HCT116 (cell line): ENCODE results near the gene RUBCN. TPM values are rescaled to one million over a fixed set of nuclear protein-coding genes. Genes with fewer than 3 reads are reported as not detected.

ENCODE experiments used
- ATAC-seq: fragments of 200-7000 bp; cut with Tn5 transposase; 2 replicates; pipeline ENCODE4 v1.9.1; 2020; ENCODE audit warnings: mild to moderate bottlenecking, moderate library complexity
- BruUV-seq: library from RNA; stranded (reverse); fragments of 400-500 nt; replicated peaks from 2 replicates; lab custom pipeline; 2021; lab: Mats Ljungman, UMichigan
- CTCF ChIA-PET: fragments of 300-600 bp; sonication (Branson Sonifier 250); formaldehyde crosslinking; loops from one replicate; lab custom pipeline; 2021; ENCODE audit warnings: antibody characterized with exemption; lab: Charles Lee
- POLR2A ChIA-PET: fragments of 300-600, 350-600 bp; sonication (Branson Sonifier 250); formaldehyde crosslinking; loops from one replicate; lab custom pipeline; 2021; ENCODE audit warnings: antibody characterized with exemption; lab: Charles Lee
- RAD21 ChIA-PET, 2 experiments: fragments of 300-600 bp; sonication (Branson Sonifier 250); formaldehyde crosslinking; loops; one replicate each; lab custom pipeline; 2023; ENCODE audit warnings: low total read pairs in 2 of 2; ENCODE audit not compliant: uncharacterized antibody in 2 of 2, unreplicated experiment in 2 of 2, low non-redundant PET in 1 of 2; lab: Charles Lee
- DNase-seq: peaks from one replicate; pipeline ENCODE4 v3.0.0-alpha.2; 2010; ENCODE audit warnings: low read depth, low spot score
- H2AFZ ChIP-seq: fragments of 200-600 bp; shearing (Covaris generic), sonication (generic); 2 replicates; pipeline ENCODE4 v1.6.1; 2017; ENCODE audit warnings: low read depth, mixed run types, mixed read lengths, antibody characterized with exemption, low read length; ENCODE audit not compliant: poor library complexity, severe bottlenecking
- H3K27ac ChIP-seq: 2 replicates; pipeline ENCODE4 v1.5.1; 2012; ENCODE audit warnings: low read depth, low read length
- H3K27me3 ChIP-seq: fragments of 200-600 bp; sonication (generic); 2 replicates; pipeline ENCODE4 v1.6.1; 2016; ENCODE audit warnings: mixed run types, low read length, mixed read lengths; ENCODE audit not compliant: insufficient read depth
- H3K36me3 ChIP-seq, 2 experiments: fragments of 200-500 bp in 1 of 2; fragments of 200-600 bp in 1 of 2; sonication (Bioruptor generic) in 1 of 2; sonication (generic) in 1 of 2; 2 replicates each; pipeline versions ENCODE4 v1.5.1 to v1.6.1; 2014 to 2016; ENCODE audit warnings: low read length in 2 of 2, inconsistent platforms in 1 of 2, mixed read lengths in 1 of 2, mixed run types in 1 of 2; ENCODE audit not compliant: insufficient read depth in 2 of 2, control insufficient read depth in 1 of 2
- H3K4me1 ChIP-seq, 2 experiments: fragments of 200-600 bp in 1 of 2; sonication (generic) in 1 of 2; 2 replicates each; pipeline versions ENCODE4 v1.5.1 to v1.6.1; 2012 to 2017; ENCODE audit warnings: low read length in 2 of 2, inconsistent platforms in 1 of 2, mild to moderate bottlenecking in 1 of 2, mixed read lengths in 1 of 2, mixed run types in 1 of 2, moderate library complexity in 1 of 2; ENCODE audit not compliant: insufficient read depth in 2 of 2, control insufficient read depth in 1 of 2
- H3K4me2 ChIP-seq: fragments of 200-600 bp; sonication (generic); 2 replicates; pipeline ENCODE4 v1.6.1; 2017; ENCODE audit warnings: mixed run types, low read length, mixed read lengths
- H3K4me3 ChIP-seq, 2 experiments: fragments of 200-600 bp in 1 of 2; sonication (generic) in 1 of 2; replicated peaks in 1 of 2; 2 replicates each; pipeline ENCODE4 v1.5.1; 2011 to 2016; ENCODE audit warnings: low read length in 2 of 2, control low read depth in 1 of 2, low read depth in 1 of 2, mild to moderate bottlenecking in 1 of 2, mixed read lengths in 1 of 2, mixed run types in 1 of 2
- H3K79me2 ChIP-seq: fragments of 200-600 bp; sonication (generic); 2 replicates; pipeline ENCODE4 v1.6.1; 2017; ENCODE audit warnings: mild to moderate bottlenecking, mixed run types, low read length, moderate library complexity, mixed read lengths; ENCODE audit not compliant: insufficient read depth
- H3K9ac ChIP-seq: fragments of 200-600 bp; sonication (generic); 2 replicates; pipeline ENCODE4 v1.6.1; 2016; ENCODE audit warnings: low read length, mixed read lengths
- H3K9me2 ChIP-seq: fragments of 200-600 bp; sonication (generic), shearing (Covaris generic); 2 replicates; pipeline ENCODE4 v1.6.1; 2017; ENCODE audit warnings: mixed run types, mild to moderate bottlenecking, moderate library complexity; ENCODE audit not compliant: insufficient read depth
- H3K9me3 ChIP-seq, 2 experiments: fragments of 200-500 bp in 1 of 2; fragments of 200-600 bp in 1 of 2; sonication (Bioruptor generic) in 1 of 2; sonication (generic) in 1 of 2; 2 replicates each; pipeline ENCODE4 v1.6.1; 2014 to 2017; ENCODE audit warnings: low read length in 2 of 2, mixed read lengths in 2 of 2, inconsistent platforms in 1 of 2, low read depth in 1 of 2, mild to moderate bottlenecking in 1 of 2, mixed run types in 1 of 2, moderate library complexity in 1 of 2; ENCODE audit not compliant: control insufficient read depth in 1 of 2, insufficient read depth in 1 of 2
- H4K20me1 ChIP-seq: fragments of 200-600 bp; sonication (generic), shearing (Covaris generic); 2 replicates; pipeline ENCODE4 v1.6.1; 2017; ENCODE audit warnings: mixed run types, mild to moderate bottlenecking, moderate library complexity; ENCODE audit not compliant: insufficient read depth
- ATF3 ChIP-seq: IDR thresholded peaks from 2 replicates; pipeline ENCODE4 v1.6.1; 2012
- CEBPB ChIP-seq: IDR thresholded peaks from 2 replicates; pipeline ENCODE4 v1.6.1; 2012; ENCODE audit warnings: low read depth
- CTCF ChIP-seq, 3 experiments: fragments of 200-600 bp in 1 of 3; sonication (generic) in 1 of 3; IDR thresholded peaks in 2 of 3; conservative IDR thresholded peaks in 1 of 3; 2 replicates each; pipeline ENCODE4 v1.5.1; 2012 to 2017; ENCODE audit warnings: low read depth in 2 of 3, low read length in 2 of 3, antibody characterized with exemption in 1 of 3, borderline replicate concordance in 1 of 3, control low read depth in 1 of 3, mild to moderate bottlenecking in 1 of 3, mixed read lengths in 1 of 3, mixed run types in 1 of 3, moderate library complexity in 1 of 3; ENCODE audit not compliant: insufficient read depth in 1 of 3
- EGR1 ChIP-seq: IDR thresholded peaks from 2 replicates; pipeline ENCODE4 v1.6.1; 2012; ENCODE audit warnings: low read depth
- ELF1 ChIP-seq: IDR thresholded peaks from 2 replicates; pipeline ENCODE4 v1.6.1; 2012; ENCODE audit warnings: low read depth, borderline replicate concordance
- EZH2 ChIP-seq: fragments of 200-600 bp; sonication (generic); IDR thresholded peaks from 2 replicates; pipeline ENCODE4 v1.6.1; 2017; ENCODE audit warnings: antibody characterized with exemption, mixed run types
- JUND ChIP-seq: IDR thresholded peaks from 2 replicates; pipeline ENCODE4 v1.6.1; 2012
- MAX ChIP-seq: IDR thresholded peaks from 2 replicates; pipeline ENCODE4 v1.6.1; 2012
- POLR2A ChIP-seq: IDR thresholded peaks from 2 replicates; pipeline ENCODE4 v1.7.0; 2011; ENCODE audit warnings: borderline replicate concordance; ENCODE audit not compliant: insufficient read depth, insufficient read length; ENCODE audit errors: extremely low read depth
- POLR2AphosphoS5 ChIP-seq: IDR thresholded peaks from 2 replicates; pipeline ENCODE4 v1.6.1; 2011; ENCODE audit warnings: mild to moderate bottlenecking, low read depth, low read length, moderate library complexity
- REST ChIP-seq: IDR thresholded peaks from 2 replicates; pipeline ENCODE4 v1.6.1; 2012; ENCODE audit warnings: low read depth
- SIN3A ChIP-seq: IDR thresholded peaks from 2 replicates; pipeline ENCODE4 v1.6.1; 2012; ENCODE audit warnings: low read depth
- SP1 ChIP-seq: IDR thresholded peaks from 2 replicates; pipeline ENCODE4 v1.6.1; 2012; ENCODE audit warnings: low read depth
- SRF ChIP-seq: IDR thresholded peaks from 2 replicates; pipeline ENCODE4 v1.6.1; 2012; ENCODE audit warnings: low read depth
- TCF7L2 ChIP-seq: IDR thresholded peaks from 2 replicates; pipeline ENCODE4 v1.7.0; 2011; ENCODE audit warnings: borderline replicate concordance, inconsistent platforms; ENCODE audit not compliant: insufficient read depth, insufficient read length; ENCODE audit errors: extremely low read depth
- ZBTB33 ChIP-seq: IDR thresholded peaks from 2 replicates; pipeline ENCODE4 v1.6.1; 2011; ENCODE audit warnings: mild to moderate bottlenecking, low read length, moderate library complexity; ENCODE audit not compliant: insufficient replicate concordance; ENCODE audit errors: extremely low read depth
- ZFX ChIP-seq: fragments of 450-650 bp; IDR thresholded peaks from 2 replicates; pipeline ENCODE4 v1.6.1; 2017
- ZNF274 ChIP-seq: fragments of 200-500 bp; sonication (Bioruptor generic); IDR thresholded peaks from 2 replicates; pipeline ENCODE4 v1.6.1; 2014; ENCODE audit warnings: mild to moderate bottlenecking, low read depth, low read length, inconsistent platforms
- intact Hi-C: fragments of 100-400 bp; cut with micrococcal nuclease; formaldehyde crosslinking; loops from 2 replicates; pipeline ENCODE4 v1.10.0; 2022
- total RNA-seq: library from RNA; stranded (reverse); gene quantifications from one replicate; pipeline ENCODE4 v1.2.1, GENCODE V29; 2021; ENCODE audit not compliant: unreplicated experiment

The RUBCN gene
- total RNA-seq, 1 experiment from 2014 or later: 21.4 TPM

GRCh38 chr3:197694251-197694650, 42.5 kb downstream of the RUBCN start:
- no peaks in the 10 kb centered on the region for H4K20me1 ChIP-seq
- RAD21 ChIA-PET: no interaction called here
- no peak overlapping the region for H3K4me3 ChIP-seq
- no peaks in the 10 kb centered on the region for H3K4me1 ChIP-seq
- no peaks in the 10 kb centered on the region for H3K9me3 ChIP-seq
- no peaks in the 10 kb centered on the region for H3K9me2 ChIP-seq
- H3K79me2 ChIP-seq: no peaks in the 10 kb centered on the region
- TF ChIP-seq CEBPB (no peak), MAX (no peak), POLR2A (no peak), ATF3 (no peak), POLR2AphosphoS5 (no peak), EGR1 (no peak), ZBTB33 (no peak), CTCF (IDR thresholded peaks at IDR 0.05 in 2 of 3, conservative IDR thresholded peaks at IDR 0.05 in 1 of 3; ENCODE audit: borderline replicate concordance in 1 of 3, insufficient read depth in 1 of 3, low read depth in 2 of 3, low read length in 2 of 3) (no peak), ELF1 (no peak), ZFX (no peak), SIN3A (no peak), REST (no peak), JUND (no peak), ZNF274 (no peak), SP1 (no peak), SRF (no peak), EZH2 (no peak), TCF7L2 (no peak)
- H3K27ac ChIP-seq: no peak overlapping the region
- H3K36me3 ChIP-seq: peaks cover 3 to 21% of the 10 kb centered on the region in 2 experiments; a peak in 3 of 4 replicates
- intact Hi-C loops: no loop called here
- DNase-seq (no peak), ATAC-seq (no peak)
- H3K9ac ChIP-seq: no peak overlapping the region
- no peaks in the 10 kb centered on the region for H3K27me3 ChIP-seq
- CTCF ChIA-PET: no interaction called here
- POLR2A ChIA-PET: no interaction called here
- H3K4me2 ChIP-seq: no peak overlapping the region
- BruUV-seq: no TSS peak
- H2AFZ ChIP-seq: no peak overlapping the region
